ENCODE data around the gene SYNJ2.

DNA sequence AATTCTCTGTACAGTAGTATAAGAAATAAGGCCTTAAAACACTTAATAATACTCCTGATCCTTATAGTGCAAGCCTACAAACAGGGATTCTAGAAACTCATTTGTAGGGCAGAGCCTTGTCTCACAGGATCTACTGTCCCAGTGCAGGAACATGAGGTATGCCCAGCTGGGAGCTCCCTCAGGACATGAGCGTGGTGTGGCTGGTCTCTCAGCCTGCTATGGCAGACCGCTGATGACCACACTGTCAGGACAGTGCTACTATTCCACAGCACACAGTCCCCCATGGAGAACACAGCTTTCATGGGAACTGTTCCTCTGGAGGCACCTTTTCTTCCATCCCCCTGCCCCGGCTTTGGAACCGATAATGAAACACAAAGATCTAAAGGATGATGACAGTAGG lies 133.4 kb downstream of the SYNJ2 start:
- no peak for TF ChIP-seq EZH2 (IDR thresholded peaks at IDR 0.05; ENCODE audit: insufficient read depth, poor library complexity, severe bottlenecking)
- TF ChIP-seq EZH2phosphoT487 (IDR thresholded peaks at IDR 0.05; ENCODE audit: insufficient read depth, low read depth), result no peak
